Heart left ventricle (tissue), 16 donors: ENCODE measurements around the gene LRRC15. TPM values are rescaled to one million over a fixed set of nuclear protein-coding genes. Genes with fewer than 3 reads are reported as not detected.

Experiments
- ATAC-seq, 4 donors: fragments of 200-7000 bp; cut with Tn5 transposase; one replicate each; pipeline ENCODE4 v1.9.1; 2020 to 2022; ENCODE audit warnings: moderate library complexity in 4 of 4, mild to moderate bottlenecking in 3 of 4, moderate number of reproducible peaks in 1 of 4
- DNase-seq, 5 donors: peaks; one replicate each; pipeline ENCODE4 v3.0.0-alpha.2; 2020
- H3K27ac ChIP-seq, 12 donors: fragments of 200-600 bp; sonication (generic) in 4 of 12; one replicate each; pipeline versions ENCODE4 v1.5.0 to v1.8.0; 2016 to 2022; ENCODE audit warnings: mild to moderate bottlenecking in 2 of 12
- H3K27me3 ChIP-seq, 9 donors: fragments of 200-600 bp; sonication (generic) in 2 of 9; one replicate each; pipeline versions ENCODE4 v1.5.1 to v1.8.0; 2016 to 2022; ENCODE audit warnings: mild to moderate bottlenecking in 3 of 9
- H3K36me3 ChIP-seq, 9 donors: fragments of 200-600 bp; sonication (generic) in 2 of 9; one replicate each; pipeline versions ENCODE4 v1.5.0 to v1.8.0; 2018 to 2022; ENCODE audit warnings: mild to moderate bottlenecking in 2 of 9
- H3K4me1 ChIP-seq, 12 donors: fragments of 200-600 bp; sonication (generic) in 4 of 12; one replicate each; pipeline versions ENCODE4 v1.5.0 to v1.8.0; 2016 to 2022; ENCODE audit warnings: mild to moderate bottlenecking in 3 of 12
- H3K4me3 ChIP-seq, 12 donors: fragments of 200-600 bp; sonication (generic) in 4 of 12; one replicate each; pipeline versions ENCODE4 v1.5.0 to v1.8.0; 2017 to 2022; ENCODE audit warnings: mild to moderate bottlenecking in 9 of 12, moderate library complexity in 4 of 12
- H3K9me3 ChIP-seq, 12 donors: fragments of 200-600 bp; sonication (generic) in 4 of 12; one replicate each; pipeline versions ENCODE4 v1.5.0 to v1.8.0; 2016 to 2022; ENCODE audit warnings: mild to moderate bottlenecking in 1 of 12
- POLR2A ChIP-seq, 2 donors: fragments of 450-650 bp; IDR thresholded peaks; one replicate each; pipeline ENCODE4 v1.6.1; 2017; ENCODE audit warnings: antibody characterized with exemption in 2 of 2, mild to moderate bottlenecking in 2 of 2, moderate library complexity in 2 of 2
- WGBS, 4 donors: extraction: QIAGEN DNeasy Blood & Tissue Kit in 2 of 4; methylation state at CpG; one replicate each; pipeline versions ENCODE4 v1.1.5 to v1.1.7; 2013 to 2018; 5-methylcytosine and 5-hydroxymethylcytosine counted together
- intact Hi-C, 10 donors: fragments of 100-400 bp; cut with DNase I; formaldehyde crosslinking; loops; one replicate each; pipeline versions ENCODE4 v1.11.1 to v1.14.2; 2022
- long read RNA-seq, 3 donors: library from polyadenylated mRNA; unstranded; transcript quantifications; one replicate each; pipeline ENCODE4 v2.0.0, GENCODE V29; 2020 to 2021
- polyA plus RNA-seq, 2 donors: library from polyadenylated mRNA; stranded (reverse); fragments of 200-250 nt; gene quantifications; one replicate each; pipeline ENCODE4 v1.2.3, GENCODE V29; 2013
- total RNA-seq, 9 donors: library from RNA; depleted of rRNA in 2 of 9; stranded (reverse); fragments of >200 nt in 2 of 9; fragmentation: NEBNext Ultra II Directional in 3 of 9; extraction: Animal tissue kit (Norgen Biotek cat#: 25700) in 3 of 9; gene quantifications; one replicate each; pipeline versions ENCODE4 v1.1.0 to v1.2.4, GENCODE V29; 2016 to 2023
- TF ChIP-seq, protein P1 (sequence below), 12 donors: fragments of 200-600 bp; sonication (generic) in 4 of 12; IDR thresholded peaks; one replicate each; pipeline versions ENCODE4 v1.5.0 to v1.8.0; 2018 to 2022; ENCODE audit warnings: antibody characterized with exemption in 12 of 12, mild to moderate bottlenecking in 5 of 12
- donor health status: ischemic (EF 13 %, LVEDD 7.1; RV severe dilation, severe dysfunction).
- donor health status: healthy with polysubstance abuse.
- donor health status: DM: no; HTN: yes; CAD: no.
- donor health status: DM: no; HTN: no; CAD: no.
- donor health status: ischemic (EF 25% LVEDD 6.9; RV normal size, moderate dysfunction).
- donor health status: ischemic (EF 25% LVEDD 5.7; RV mildly dilated, moderate dysfunction).
- donor health status: healthy.
- donor health status: DM: yes; HTN: yes; CAD: no.
- donor health status: ischemic (EF 35%, LVEDD 5.7; RV mildly dilated, moderate dysfunction).
- donor health status: nonischemic (EF 11% LVEDD 7.7; RV severe dilation, severe dysfunction).
- donor health status: DM: yes; HTN: yes; CAD: no.
- donor health status: PGD.
- donor health status: ischemic (EF 29% LVEDD 5.4; RV normal size, mild dysfunction).
- donor health status: nonischemic (EF 23%, LVEDD 6.1; RV moderate dilation, normal function).

Gene LRRC15
- 1 to 10 TPM in 1 of 9 donors, under 1 TPM in 7, not detected in 1; 0.05 to 1.9 (median 0.14) TPM for total RNA-seq
- under 1 TPM; 0.04 to 0.12 TPM for polyA plus RNA-seq
- long read RNA-seq, donor 1, partial matches to known transcripts: 0 of 1 reads
- long read RNA-seq, donor 1, other reads (novel, unspliced or antisense): 1 of 1 reads
- long read RNA-seq, donor 2: 0 reads
- long read RNA-seq, donor 3: 0 reads

DNA sequence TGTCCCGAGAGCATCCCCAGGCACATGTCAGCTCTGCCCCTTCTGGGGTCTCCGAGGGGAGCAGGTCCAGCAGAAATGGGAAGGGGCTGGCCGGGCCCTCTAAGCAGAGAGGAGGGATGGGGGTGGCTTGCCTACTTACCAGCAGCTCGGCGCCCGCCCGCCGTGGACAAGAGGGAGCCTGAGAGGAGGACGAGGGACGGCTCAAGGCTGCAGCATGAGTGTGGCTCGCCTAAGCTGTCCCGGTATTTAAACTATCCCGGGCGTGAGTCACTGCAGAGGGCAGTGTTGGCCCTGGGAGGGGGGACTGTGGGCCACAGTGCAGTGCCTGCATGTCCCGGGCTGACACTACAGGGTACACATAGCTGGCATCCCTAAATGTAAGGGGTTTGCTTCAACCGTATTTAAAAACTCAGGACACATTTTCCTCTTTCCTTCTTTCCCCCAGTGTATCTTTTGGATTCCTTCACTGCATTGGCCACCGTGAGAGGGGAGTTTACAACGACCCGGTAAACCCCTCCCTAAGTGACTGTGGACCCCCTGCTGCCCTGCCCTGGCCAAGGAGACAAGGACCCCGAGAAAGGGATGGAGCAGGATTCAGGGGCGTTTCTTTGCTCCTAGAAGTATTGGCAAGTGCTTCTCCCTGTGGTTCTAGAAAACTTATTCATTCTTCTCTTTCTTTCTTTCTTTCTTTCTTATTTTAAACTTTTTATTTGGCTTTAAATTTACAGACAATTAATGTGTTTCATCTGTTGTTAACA, at the start of gene LRRC15:
Gene LRRC15, minus strand, starts transcription at position 222 of the 758 bp plus-strand sequence. CDS start 8,700 bp downstream, outside the sequence.
- Histone ChIP-seq H3K4me3 (no peak within 1 kb of the TSS), H3K36me3 (no peaks in the 10 kb centered on the region), H3K9me3 (no peaks in the 10 kb centered on the region), H3K4me1 (peaks cover 0 to 16% (median 4%) of the 10 kb centered on the region in 12 donors), H3K27ac (no peak within 1 kb of the TSS), H3K27me3 (peaks cover 0 to 14% (median 0%) of the 10 kb centered on the region in 9 donors)
- TF ChIP-seq, protein P1, sequence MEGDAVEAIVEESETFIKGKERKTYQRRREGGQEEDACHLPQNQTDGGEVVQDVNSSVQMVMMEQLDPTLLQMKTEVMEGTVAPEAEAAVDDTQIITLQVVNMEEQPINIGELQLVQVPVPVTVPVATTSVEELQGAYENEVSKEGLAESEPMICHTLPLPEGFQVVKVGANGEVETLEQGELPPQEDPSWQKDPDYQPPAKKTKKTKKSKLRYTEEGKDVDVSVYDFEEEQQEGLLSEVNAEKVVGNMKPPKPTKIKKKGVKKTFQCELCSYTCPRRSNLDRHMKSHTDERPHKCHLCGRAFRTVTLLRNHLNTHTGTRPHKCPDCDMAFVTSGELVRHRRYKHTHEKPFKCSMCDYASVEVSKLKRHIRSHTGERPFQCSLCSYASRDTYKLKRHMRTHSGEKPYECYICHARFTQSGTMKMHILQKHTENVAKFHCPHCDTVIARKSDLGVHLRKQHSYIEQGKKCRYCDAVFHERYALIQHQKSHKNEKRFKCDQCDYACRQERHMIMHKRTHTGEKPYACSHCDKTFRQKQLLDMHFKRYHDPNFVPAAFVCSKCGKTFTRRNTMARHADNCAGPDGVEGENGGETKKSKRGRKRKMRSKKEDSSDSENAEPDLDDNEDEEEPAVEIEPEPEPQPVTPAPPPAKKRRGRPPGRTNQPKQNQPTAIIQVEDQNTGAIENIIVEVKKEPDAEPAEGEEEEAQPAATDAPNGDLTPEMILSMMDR (IDR thresholded peaks at IDR 0.05): no peak
- no peak for TF ChIP-seq POLR2A (IDR thresholded peaks at IDR 0.05)
- 15 to 25% (median 25%) methylated on average over 10 to 21 of the region's 21 CpGs for WGBS, 4 donors
- intact Hi-C loops: no loop called here
- DNase-seq (peak in 2 of 5 donors; percentile 32 to 50), ATAC-seq (peak; percentile 49 to 85 (median 70))

DNA sequence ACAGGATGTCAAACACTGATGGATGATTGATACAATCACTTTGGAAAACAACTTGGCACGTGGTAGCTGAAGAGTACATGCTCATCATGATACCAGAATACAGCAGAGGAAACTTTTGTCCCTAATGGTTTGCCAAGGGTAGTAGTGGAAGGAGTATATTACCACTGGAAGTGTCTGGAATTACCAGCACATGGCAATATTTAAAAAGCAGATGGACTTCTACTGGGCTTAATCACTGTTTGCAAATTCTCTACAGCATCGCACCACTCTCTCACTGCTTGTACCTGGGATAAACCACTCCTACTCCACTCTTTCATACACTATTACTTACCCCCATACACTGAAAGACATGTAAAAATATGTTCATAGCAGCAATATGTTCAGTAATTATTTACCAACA, 49.1 kb upstream of the LRRC15 start:
- no peak overlapping the region for H3K27ac ChIP-seq
- ATAC-seq (no peak), DNase-seq (no peak)
- no peaks in the 10 kb centered on the region for H3K27me3 ChIP-seq
- H3K4me1 ChIP-seq: peaks cover 0 to 19% (median 0%) of the 10 kb centered on the region in 12 donors
- no peak overlapping the region for H3K4me3 ChIP-seq
- TF ChIP-seq, protein P1 (IDR thresholded peaks at IDR 0.05): no peak
- no peak for TF ChIP-seq POLR2A (IDR thresholded peaks at IDR 0.05)
- H3K9me3 ChIP-seq: no peaks in the 10 kb centered on the region
- intact Hi-C loops: no loop called here
- WGBS, 4 donors: 90 to 95% (median 95%) methylated on average over 2 of the region's 2 CpGs
- peaks cover 2 to 83% (median 59%) of the 10 kb centered on the region in 9 donors for H3K36me3 ChIP-seq

DNA sequence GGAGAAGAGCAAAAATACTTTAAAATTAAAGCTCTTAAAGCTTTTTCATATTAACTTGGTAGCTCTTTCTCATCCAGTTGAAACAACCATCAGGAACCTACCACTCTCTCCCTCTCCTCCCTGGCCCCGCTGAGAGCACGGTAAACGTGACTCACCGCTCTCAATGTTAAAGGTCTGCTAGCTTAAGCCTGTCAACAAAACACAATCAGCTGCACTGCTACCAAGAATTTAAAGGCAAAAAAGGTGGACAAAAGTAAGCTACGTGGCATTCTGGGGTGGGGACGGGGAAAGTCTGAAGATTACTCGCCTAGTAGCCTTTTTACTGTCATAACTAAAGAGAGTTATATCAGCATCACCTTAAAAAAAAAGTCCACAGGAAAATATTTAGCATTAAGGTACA, 37.9 kb upstream of the LRRC15 start:
- Histone ChIP-seq H3K27me3 (no peaks in the 10 kb centered on the region), H3K9me3 (no peaks in the 10 kb centered on the region), H3K27ac (no peak overlapping the region), H3K36me3 (peaks cover 0 to 94% (median 64%) of the 10 kb centered on the region in 9 donors), H3K4me1 (no peaks in the 10 kb centered on the region), H3K4me3 (no peak overlapping the region)
- ATAC-seq (no peak), DNase-seq (no peak)
- no peak for TF ChIP-seq POLR2A (IDR thresholded peaks at IDR 0.05)
- TF ChIP-seq, protein P1 (IDR thresholded peaks at IDR 0.05): no peak
- intact Hi-C loops: loop anchor here in 3 of 10 donors (2.0 to 10.0 kb wide), 3 partner anchors 73 to 743 kb away; no protein-coding TSS in a partner anchor
- WGBS, 4 donors: 87 to 90% (median 90%) methylated on average over 7 of the region's 7 CpGs

DNA sequence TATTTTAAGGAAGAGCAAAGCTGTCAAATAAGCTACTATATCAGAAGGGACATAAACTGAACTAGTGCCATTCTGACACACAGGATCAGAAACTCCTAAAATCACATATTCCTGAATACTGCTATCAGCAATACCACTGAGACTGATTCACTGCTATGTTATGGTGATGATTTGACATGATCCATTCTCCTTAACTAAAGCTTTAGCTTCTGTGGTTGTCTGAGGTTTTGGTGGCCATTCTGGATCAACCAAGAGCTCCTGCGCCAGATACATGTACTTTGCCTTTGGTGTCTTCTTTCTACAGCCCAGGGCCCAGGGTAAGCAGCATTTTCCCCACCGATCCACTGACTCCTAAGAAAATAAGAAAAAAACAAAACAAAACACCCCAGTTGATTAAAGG, 36.2 kb upstream of the LRRC15 start:
- H3K36me3 ChIP-seq: peaks cover 0 to 82% (median 49%) of the 10 kb centered on the region in 9 donors
- WGBS, 4 donors: 89 to 95% (median 94%) methylated on average over 2 of the region's 2 CpGs
- no peak overlapping the region for H3K4me3 ChIP-seq
- H3K9me3 ChIP-seq: no peaks in the 10 kb centered on the region
- ATAC-seq (no peak), DNase-seq (no peak)
- no peaks in the 10 kb centered on the region for H3K27me3 ChIP-seq
- TF ChIP-seq POLR2A (IDR thresholded peaks at IDR 0.05): no peak
- TF ChIP-seq, protein P1 (IDR thresholded peaks at IDR 0.05): no peak
- H3K27ac ChIP-seq: no peak overlapping the region
- no peaks in the 10 kb centered on the region for H3K4me1 ChIP-seq
- intact Hi-C loops: loop anchor here in 6 of 10 donors (2.0 to 10.0 kb wide), 4 partner anchors 71 to 741 kb away; no protein-coding TSS in a partner anchor
